Loucy (cell line): Measurements from ENCODE around the gene RXYLT1.
"Not testable (repeated sequence)": the region's sequence is repeated elsewhere in the genome, so short reads cannot be mapped to it uniquely, and the experiment has no call there.

Experiments used
- H2AFZ ChIP-seq: fragments of 200-600 bp; sonication (generic); 2 replicates; pipeline ENCODE4 v1.6.0; 2016; ENCODE audit warnings: antibody characterized with exemption, mild to moderate bottlenecking, low read length, moderate library complexity
- H3F3A ChIP-seq: fragments of 200-600 bp; 2 replicates; pipeline ENCODE4 v1.6.0; 2016; ENCODE audit warnings: antibody characterized with exemption, low read depth, mild to moderate bottlenecking
- H3K27me3 ChIP-seq: fragments of 200-600 bp; sonication (generic); 2 replicates; pipeline ENCODE4 v1.6.1; 2014; ENCODE audit warnings: low read length, mild to moderate bottlenecking; ENCODE audit not compliant: insufficient read depth, poor library complexity, severe bottlenecking
- H3K36me3 ChIP-seq: fragments of 200-600 bp; sonication (generic); 2 replicates; pipeline ENCODE4 v1.6.1; 2016; ENCODE audit warnings: low read length; ENCODE audit not compliant: insufficient read depth
- H3K4me1 ChIP-seq: fragments of 200-600 bp; sonication (generic); 2 replicates; pipeline ENCODE4 v1.5.1; 2014; ENCODE audit warnings: low read length, mild to moderate bottlenecking; ENCODE audit not compliant: insufficient read depth, poor library complexity, severe bottlenecking
- H3K4me2 ChIP-seq: fragments of 200-600 bp; sonication (generic); 2 replicates; pipeline ENCODE4 v1.6.0; 2014; ENCODE audit warnings: antibody characterized with exemption, low read length, low read depth, mild to moderate bottlenecking; ENCODE audit not compliant: poor library complexity, severe bottlenecking
- H3K4me3 ChIP-seq: fragments of 200-600 bp; sonication (generic); 2 replicates; pipeline ENCODE4 v1.5.1; 2014; ENCODE audit warnings: low read length, mild to moderate bottlenecking, mixed read lengths; ENCODE audit not compliant: poor library complexity, severe bottlenecking
- H3K79me2 ChIP-seq: fragments of 200-600 bp; sonication (generic); 2 replicates; pipeline ENCODE4 v1.6.1; 2014; ENCODE audit warnings: low read length; ENCODE audit not compliant: insufficient read depth
- H3K9ac ChIP-seq: fragments of 200-600 bp; sonication (generic); 2 replicates; pipeline ENCODE4 v1.6.0; 2014; ENCODE audit warnings: mild to moderate bottlenecking, low read depth, low read length, moderate library complexity; ENCODE audit not compliant: poor library complexity, severe bottlenecking
- H3K9me2 ChIP-seq: fragments of 200-600 bp; sonication (generic); replicated peaks from 2 replicates; pipeline ENCODE4 v1.6.1; 2016; ENCODE audit warnings: low read depth, low read length, mixed read lengths
- H3K9me3 ChIP-seq: fragments of 200-600 bp; sonication (generic); 2 replicates; pipeline ENCODE4 v1.6.1; 2014; ENCODE audit warnings: mild to moderate bottlenecking, antibody characterized with exemption, low read length, low read depth; ENCODE audit not compliant: insufficient read depth
- H4K20me1 ChIP-seq: fragments of 200-600 bp; sonication (generic); 2 replicates; pipeline ENCODE4 v1.6.0; 2014; ENCODE audit warnings: antibody characterized with exemption, low read length, mild to moderate bottlenecking; ENCODE audit not compliant: insufficient read depth, poor library complexity, severe bottlenecking
- EZH2phosphoT487 ChIP-seq: fragments of 200-600 bp; IDR thresholded peaks from 2 replicates; pipeline ENCODE4 v1.6.1; 2018; ENCODE audit warnings: antibody characterized with exemption, mild to moderate bottlenecking, moderate library complexity, borderline replicate concordance
- TF ChIP-seq, protein P1 (sequence below): fragments of 200-600 bp; sonication (generic); conservative IDR thresholded peaks from 2 replicates; pipeline ENCODE4 v1.5.1; 2014; ENCODE audit warnings: mild to moderate bottlenecking, antibody characterized with exemption, low read length

RXYLT1 gene

DNA sequence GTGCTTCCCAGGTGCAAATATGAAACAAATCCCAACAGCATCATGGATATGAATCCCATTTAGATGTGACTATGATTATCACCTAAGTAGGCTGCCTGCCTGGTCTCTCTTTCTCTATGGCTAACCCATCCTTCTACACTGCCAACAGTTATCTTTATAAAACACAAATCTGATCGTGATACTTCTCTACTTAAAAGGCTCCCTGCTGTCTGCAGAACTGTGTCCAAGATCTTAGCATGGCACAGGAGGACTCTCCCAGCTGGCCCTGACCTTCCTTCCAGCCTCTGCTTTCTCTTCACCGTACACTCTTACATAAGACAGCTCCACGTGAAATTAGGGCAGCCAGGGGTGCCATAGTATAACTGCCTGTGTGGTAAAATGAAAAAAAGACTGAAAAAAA, 61.3 kb downstream of the RXYLT1 start:
- no peaks in the 10 kb centered on the region for H3K36me3 ChIP-seq
- no peaks in the 10 kb centered on the region for H3F3A ChIP-seq
- H2AFZ ChIP-seq = no peak overlapping the region
- H3K4me2 ChIP-seq = no peak overlapping the region
- H3K9ac ChIP-seq = no peak overlapping the region
- H3K9me2 ChIP-seq = no peaks in the 10 kb centered on the region
- H3K4me3 ChIP-seq = no peak overlapping the region
- H3K4me1 ChIP-seq = peaks cover 9% of the 10 kb centered on the region
- no peaks in the 10 kb centered on the region for H4K20me1 ChIP-seq
- peaks cover 8% of the 10 kb centered on the region for H3K27me3 ChIP-seq
- TF ChIP-seq, protein P1, sequence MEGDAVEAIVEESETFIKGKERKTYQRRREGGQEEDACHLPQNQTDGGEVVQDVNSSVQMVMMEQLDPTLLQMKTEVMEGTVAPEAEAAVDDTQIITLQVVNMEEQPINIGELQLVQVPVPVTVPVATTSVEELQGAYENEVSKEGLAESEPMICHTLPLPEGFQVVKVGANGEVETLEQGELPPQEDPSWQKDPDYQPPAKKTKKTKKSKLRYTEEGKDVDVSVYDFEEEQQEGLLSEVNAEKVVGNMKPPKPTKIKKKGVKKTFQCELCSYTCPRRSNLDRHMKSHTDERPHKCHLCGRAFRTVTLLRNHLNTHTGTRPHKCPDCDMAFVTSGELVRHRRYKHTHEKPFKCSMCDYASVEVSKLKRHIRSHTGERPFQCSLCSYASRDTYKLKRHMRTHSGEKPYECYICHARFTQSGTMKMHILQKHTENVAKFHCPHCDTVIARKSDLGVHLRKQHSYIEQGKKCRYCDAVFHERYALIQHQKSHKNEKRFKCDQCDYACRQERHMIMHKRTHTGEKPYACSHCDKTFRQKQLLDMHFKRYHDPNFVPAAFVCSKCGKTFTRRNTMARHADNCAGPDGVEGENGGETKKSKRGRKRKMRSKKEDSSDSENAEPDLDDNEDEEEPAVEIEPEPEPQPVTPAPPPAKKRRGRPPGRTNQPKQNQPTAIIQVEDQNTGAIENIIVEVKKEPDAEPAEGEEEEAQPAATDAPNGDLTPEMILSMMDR = no peak
- TF ChIP-seq EZH2phosphoT487 = no peak
- H3K79me2 ChIP-seq = no peaks in the 10 kb centered on the region
- H3K9me3 ChIP-seq = no peaks in the 10 kb centered on the region

- no peak overlapping the region for H2AFZ ChIP-seq
- no peaks in the 10 kb centered on the region for H3K9me2 ChIP-seq
- no peaks in the 10 kb centered on the region for H3K79me2 ChIP-seq
- peaks cover 9% of the 10 kb centered on the region for H3K4me1 ChIP-seq
- H3K4me2 ChIP-seq = no peak overlapping the region
- H3K9ac ChIP-seq = no peak overlapping the region
- H3K36me3 ChIP-seq = no peaks in the 10 kb centered on the region
- no peak overlapping the region for H3K4me3 ChIP-seq
- no peaks in the 10 kb centered on the region for H3F3A ChIP-seq
- H3K27me3 ChIP-seq = peaks cover 8% of the 10 kb centered on the region
- TF ChIP-seq EZH2phosphoT487 = no peak
- TF ChIP-seq, protein P1 = no peak
- no peaks in the 10 kb centered on the region for H3K9me3 ChIP-seq
- no peaks in the 10 kb centered on the region for H4K20me1 ChIP-seq
Measured at GRCh38 chr12:63841571-63841970, 61.9 kb downstream of the RXYLT1 start.

- H3K9me2 ChIP-seq, H3K4me2 ChIP-seq, H3K4me3 ChIP-seq: not testable (repeated sequence)
Measured at GRCh38 chr12:63842750-63843149, 63.0 kb downstream of the RXYLT1 start.

GRCh38 chr12:63843254-63843720, 63.6 kb downstream of the RXYLT1 start:
- Histone ChIP-seq H2AFZ (peak overlapping the region; percentile 98), H4K20me1 (no peaks in the 10 kb centered on the region), H3K4me3 (peak overlapping the region; percentile 77), H3K79me2 (no peaks in the 10 kb centered on the region), H3K4me2 (peak overlapping the region; percentile 93), H3K27me3 (peaks cover 8% of the 10 kb centered on the region), H3F3A (no peaks in the 10 kb centered on the region), H3K36me3 (no peaks in the 10 kb centered on the region), H3K9ac (peak overlapping the region; percentile 67), H3K4me1 (peaks cover 9% of the 10 kb centered on the region), H3K9me2 (no peaks in the 10 kb centered on the region), H3K9me3 (no peaks in the 10 kb centered on the region)
- no peak for TF ChIP-seq EZH2phosphoT487
- TF ChIP-seq, protein P1 = no peak

More at GRCh38 chr12:63842750-63843149, 63.0 kb downstream of the RXYLT1 start:
- not testable (repeated sequence) for H4K20me1 ChIP-seq, H3K4me1 ChIP-seq, H3K36me3 ChIP-seq, H3K27me3 ChIP-seq, H3K79me2 ChIP-seq, H3K9me3 ChIP-seq, H3F3A ChIP-seq, H3K9ac ChIP-seq
- H2AFZ ChIP-seq = 0 out of 2 replicates have a peak overlapping the region, but pooled peaks have one; percentile 98
